ENCODE measurements around the gene ZNG1C.
"Not testable (repeated sequence)": the region's sequence is repeated elsewhere in the genome, so short reads cannot be mapped to it uniquely, and the experiment has no call there.

The ZNG1C gene

GRCh38 chr9:68241683-68242082 lies at the start of gene ZNG1C:
Gene ZNG1C (plus strand): TSS chr9:68241983. CDS start chr9:68242032, 49 bp downstream.
- H3K4me3 ChIP-seq (ENCODE audit: low read depth, low read length): not testable (repeated sequence)

DNA sequence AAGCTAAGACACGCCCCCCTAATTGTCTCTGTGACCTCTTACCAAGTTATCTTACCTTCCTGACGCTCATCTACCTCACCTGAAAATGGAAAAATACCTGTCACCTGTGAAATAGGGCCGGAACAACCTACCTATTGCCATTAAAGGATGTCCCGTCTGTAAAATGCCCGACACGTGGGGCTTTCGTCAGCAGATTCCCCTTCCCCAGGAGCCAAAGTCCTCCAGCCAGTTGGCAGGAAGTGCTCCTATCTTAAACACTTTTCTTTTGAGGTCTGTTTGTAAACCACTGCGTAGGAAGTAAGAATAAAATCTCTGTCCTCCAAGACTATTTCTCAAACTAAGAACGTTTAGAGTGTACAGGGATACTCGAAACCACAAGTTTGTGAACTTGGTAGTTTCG lies 654 bp downstream of the ZNG1C start:
- not testable (repeated sequence) for H3K4me3 ChIP-seq (ENCODE audit: low read depth, low read length)

GRCh38 chr9:68281041-68281440 lies 39.3 kb downstream of the ZNG1C start:
- H3K4me3 ChIP-seq (ENCODE audit: low read depth, low read length): not testable (repeated sequence)

GRCh38 chr9:68302567-68302966 lies 60.8 kb downstream of the ZNG1C start, which contains the start of gene FOXD4L3:
Gene FOXD4L3 (plus strand): TSS chr9:68302867. CDS start chr9:68302952, 85 bp downstream.
- not testable (repeated sequence) for H3K4me3 ChIP-seq (ENCODE audit: low read depth, low read length)

GRCh38 chr9:68303771-68304170 lies 62.0 kb downstream of the ZNG1C start:
- H3K4me3 ChIP-seq (ENCODE audit: low read depth, low read length): not testable (repeated sequence)

GRCh38 chr9:68304212-68304611 lies 62.4 kb downstream of the ZNG1C start:
- H3K4me3 ChIP-seq (ENCODE audit: low read depth, low read length): not testable (repeated sequence)

DNA sequence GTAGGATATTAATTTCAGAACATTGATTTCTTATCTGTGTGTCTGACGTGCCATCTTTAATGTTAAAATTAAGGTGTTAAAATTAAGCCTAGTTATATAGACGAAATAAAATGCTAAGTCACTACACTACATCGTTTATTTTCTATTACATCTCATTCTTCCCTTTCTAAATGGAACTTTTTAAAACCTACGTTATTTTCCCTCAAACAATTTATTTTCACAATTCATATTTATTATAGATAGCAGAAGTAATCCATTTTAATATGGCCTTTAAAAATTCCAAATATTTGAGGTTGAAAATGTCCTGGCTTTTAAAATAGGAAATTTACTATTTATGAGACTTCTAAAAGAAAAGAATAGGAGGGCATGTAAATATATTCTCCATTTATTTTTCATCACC lies 63.0 kb downstream of the ZNG1C start:
- H3K4me3 ChIP-seq (ENCODE audit: low read depth, low read length): not testable (repeated sequence)

DNA sequence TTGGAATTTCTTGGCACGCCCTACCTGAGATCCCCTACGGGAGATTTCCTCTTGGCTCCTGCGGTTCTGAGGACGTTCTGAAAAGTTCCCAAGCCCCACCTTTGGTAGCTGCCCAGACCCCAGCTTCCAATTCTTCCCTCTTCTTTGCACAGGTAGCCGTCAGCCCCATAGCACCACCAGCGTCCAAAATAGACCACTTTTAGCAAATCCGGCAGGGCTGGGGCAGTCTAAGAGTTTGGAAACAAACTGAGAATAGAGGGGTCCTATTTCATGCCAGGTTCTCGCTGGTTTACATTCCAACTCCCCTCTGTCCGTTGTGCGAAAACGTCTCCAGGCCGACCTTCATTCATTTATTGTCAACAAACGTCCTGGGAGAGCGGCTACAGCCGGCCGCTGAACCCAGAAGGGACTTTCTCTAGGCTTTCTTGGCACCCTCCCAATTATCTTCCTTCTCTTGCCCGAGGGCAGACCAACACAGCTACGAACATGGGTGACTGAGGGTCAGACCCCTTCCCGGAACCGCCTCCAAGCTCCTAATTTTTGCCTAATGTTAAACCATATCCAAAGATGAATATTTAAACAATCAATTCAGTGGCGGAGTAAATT lies 64.0 kb downstream of the ZNG1C start:
- not testable (repeated sequence) for H3K4me3 ChIP-seq (ENCODE audit: low read depth, low read length)

- not testable (repeated sequence) for H3K4me3 ChIP-seq (ENCODE audit: low read depth, low read length)
Observed at GRCh38 chr9:68306391-68306964, 64.7 kb downstream of the ZNG1C start.

- H3K4me3 ChIP-seq (ENCODE audit: low read depth, low read length): not testable (repeated sequence)
Observed at GRCh38 chr9:68307127-68307526, 65.3 kb downstream of the ZNG1C start.

DNA sequence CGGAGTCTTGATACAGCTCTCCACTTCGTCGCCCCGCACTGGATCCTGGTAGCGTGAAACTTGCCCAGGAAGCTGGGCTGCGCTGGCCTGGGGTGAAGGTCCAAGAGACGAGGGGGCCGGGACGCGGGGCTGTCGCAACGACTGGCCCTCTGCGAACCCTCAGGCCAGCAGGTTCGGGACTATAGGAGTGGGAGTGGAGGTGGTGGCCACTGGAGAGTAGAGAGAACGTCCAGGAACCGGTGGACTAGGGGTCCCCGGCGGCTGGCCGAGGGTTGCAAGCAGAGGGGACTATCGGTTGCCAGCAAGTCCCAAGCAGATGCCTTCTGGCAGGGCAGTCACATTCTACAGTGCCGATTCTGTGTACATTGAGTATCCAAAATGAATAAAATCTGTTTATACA lies 65.9 kb downstream of the ZNG1C start:
- H3K4me3 ChIP-seq (ENCODE audit: low read depth, low read length): not testable (repeated sequence)

GRCh38 chr9:68311208-68311607 lies 69.4 kb downstream of the ZNG1C start:
- not testable (repeated sequence) for H3K4me3 ChIP-seq (ENCODE audit: low read depth, low read length)

DNA sequence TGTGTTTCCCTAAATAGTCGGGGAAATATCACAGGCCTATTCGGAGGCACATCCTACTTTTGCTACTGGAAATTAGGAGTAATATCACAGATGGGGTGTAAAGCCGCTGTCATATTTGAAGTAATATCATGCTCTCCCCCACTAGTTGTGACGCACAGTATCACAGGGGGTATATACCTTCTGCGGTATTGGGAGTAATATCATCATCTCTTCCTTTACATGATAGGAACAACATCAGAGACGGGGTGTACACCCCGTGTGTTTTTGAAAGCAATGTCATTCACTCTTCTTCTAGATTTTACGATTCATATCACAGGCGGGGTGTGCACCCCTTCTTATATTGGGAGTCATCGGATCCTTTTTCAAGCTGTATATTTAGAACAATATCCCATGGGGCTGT lies 76.4 kb downstream of the ZNG1C start:
- H3K4me3 ChIP-seq (ENCODE audit: low read depth, low read length): not testable (repeated sequence)

DNA sequence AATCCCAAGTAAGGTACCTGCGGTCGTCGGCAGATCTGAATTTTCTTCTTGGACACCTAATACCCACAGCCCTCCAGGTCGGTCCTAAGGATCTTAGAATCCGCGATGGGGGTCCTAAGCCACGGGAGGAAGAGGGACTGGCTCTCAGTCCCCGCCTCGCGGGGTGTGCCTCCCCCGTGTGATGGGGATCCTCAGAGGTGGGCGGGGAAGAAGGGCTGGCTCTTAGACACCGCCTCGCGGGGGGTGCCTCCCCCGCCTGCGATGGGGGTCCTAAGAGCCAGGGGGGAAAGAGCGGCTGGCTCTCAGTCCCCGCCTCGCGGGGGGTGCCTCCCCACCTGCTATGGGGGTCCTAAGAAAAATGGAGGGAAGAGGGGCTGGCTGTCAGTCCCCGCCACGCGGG lies 82.0 kb downstream of the ZNG1C start:
- H3K4me3 ChIP-seq (ENCODE audit: low read depth, low read length): not testable (repeated sequence)

DNA sequence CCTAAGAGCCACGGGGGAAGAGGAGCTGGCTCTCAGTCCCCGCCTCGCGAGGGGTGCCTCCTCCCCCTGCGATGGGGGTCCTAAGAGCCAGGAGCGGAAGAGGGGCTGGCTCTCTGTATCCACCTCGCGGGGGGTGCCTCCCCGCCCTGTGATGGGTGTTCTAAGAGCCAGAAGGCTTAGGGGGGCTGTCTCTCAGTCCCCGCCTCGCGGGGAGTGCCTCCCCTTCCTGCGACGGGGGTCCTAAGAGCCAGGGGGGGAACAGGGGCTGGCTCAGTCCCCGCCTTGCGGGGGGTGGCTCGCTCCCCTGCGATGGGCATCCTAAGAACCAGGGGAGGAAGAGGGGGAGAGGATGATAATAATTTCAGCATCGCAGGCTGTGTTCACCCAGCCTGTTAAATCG lies 82.7 kb downstream of the ZNG1C start:
- not testable (repeated sequence) for H3K4me3 ChIP-seq (ENCODE audit: low read depth, low read length)

DNA sequence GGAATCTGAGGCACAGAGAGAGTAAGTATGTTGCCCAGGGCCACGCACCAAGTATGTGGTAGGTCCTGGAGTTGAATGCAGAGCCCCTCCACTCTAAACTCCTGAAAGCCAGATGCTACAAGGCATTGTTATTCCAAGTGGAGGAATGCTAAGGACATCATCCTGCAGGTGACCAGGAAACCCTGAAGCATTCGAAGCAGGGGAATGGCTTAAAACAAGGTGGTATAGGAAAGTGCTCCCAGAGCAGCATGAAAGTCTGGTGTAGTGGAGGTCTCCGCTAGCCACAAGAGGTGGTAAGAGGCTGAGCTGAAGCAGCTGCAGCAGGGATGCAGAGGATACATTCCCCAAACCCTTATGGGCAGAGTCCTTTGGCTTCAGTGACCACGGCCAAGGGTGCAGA lies 87.3 kb downstream of the ZNG1C start:
- not testable (repeated sequence) for H3K4me3 ChIP-seq (ENCODE audit: low read depth, low read length)

DNA sequence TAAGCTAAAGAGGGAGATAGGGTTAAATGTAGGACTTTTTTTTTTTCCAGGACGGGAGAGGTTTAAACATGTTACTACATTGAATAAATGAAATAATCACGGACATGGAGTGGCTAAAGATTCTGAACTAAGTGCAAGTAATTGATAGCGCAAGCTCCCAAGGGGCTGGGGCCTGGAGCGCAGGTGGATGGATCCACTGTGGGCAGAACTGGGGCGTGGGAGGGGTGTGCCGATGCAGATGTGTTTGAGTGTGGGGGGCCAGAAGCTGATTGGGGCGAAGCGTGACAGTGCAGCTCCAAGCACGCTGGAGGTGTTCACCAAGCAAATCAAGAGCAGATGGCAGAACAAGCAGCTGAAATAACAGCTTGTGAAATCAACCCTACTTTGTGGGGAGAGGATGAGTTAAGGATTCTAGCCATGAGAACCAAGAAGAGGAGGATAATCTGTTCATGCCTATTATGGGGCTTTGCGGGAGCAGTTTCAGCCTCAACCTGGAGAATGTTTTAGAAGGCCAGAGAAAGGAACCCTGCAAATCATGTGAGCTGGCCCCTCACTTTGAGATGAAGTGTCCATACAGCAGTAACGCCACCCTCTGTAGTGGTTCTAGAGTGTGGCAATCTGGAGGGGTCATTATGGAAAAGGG lies 88.9 kb downstream of the ZNG1C start:
- H3K4me3 ChIP-seq (ENCODE audit: low read depth, low read length): not testable (repeated sequence)

- H3K4me3 ChIP-seq (ENCODE audit: low read depth, low read length): not testable (repeated sequence)
Observed at GRCh38 chr9:68332122-68332521, 90.3 kb downstream of the ZNG1C start.

DNA sequence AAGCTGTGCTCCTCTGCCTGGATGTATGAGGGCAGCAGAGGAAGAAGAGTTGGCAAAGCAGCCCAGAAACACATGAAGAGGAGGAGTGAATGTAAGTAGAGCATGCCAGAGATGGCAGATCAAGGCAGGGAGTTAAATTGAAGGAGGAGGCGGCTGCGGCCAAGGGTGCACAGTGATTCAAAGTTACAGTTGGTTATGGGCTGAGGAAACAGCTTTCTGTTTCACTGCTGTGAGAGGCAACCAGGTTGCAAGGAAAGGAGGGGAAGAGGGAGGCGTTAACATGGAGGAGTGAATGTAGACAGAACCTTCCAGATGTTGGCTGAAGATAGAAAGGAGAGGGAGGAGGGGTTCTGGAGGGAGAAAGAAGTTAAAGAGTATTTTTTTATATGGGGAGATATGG lies 94.2 kb downstream of the ZNG1C start:
- not testable (repeated sequence) for H3K4me3 ChIP-seq (ENCODE audit: low read depth, low read length)

- H3K4me3 ChIP-seq (ENCODE audit: low read depth, low read length): not testable (repeated sequence)
Observed at GRCh38 chr9:68336639-68337339, 95.0 kb downstream of the ZNG1C start.

DNA sequence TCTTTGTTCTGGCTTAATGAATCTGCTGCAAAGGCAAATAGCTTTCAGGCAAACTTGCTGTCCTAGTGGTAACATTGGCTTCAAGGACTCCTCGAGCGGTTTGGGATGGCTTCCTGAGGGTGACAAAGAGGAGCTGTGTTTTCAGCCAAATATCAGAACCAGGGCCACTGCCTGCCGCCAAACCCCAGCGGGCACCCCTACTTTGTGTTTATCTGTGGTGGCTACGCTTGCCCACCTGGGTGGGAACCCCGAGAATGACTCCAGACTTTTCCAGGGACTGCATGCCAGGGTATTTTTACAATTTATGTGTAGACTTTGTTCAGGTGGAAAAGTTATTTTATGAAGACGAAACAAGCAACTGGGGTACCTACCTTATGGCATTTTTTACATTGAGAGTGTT lies 96.2 kb downstream of the ZNG1C start:
- H3K4me3 ChIP-seq (ENCODE audit: low read depth, low read length): not testable (repeated sequence)

All from iPS-11a (cell line).